Measurements from ENCODE around the gene GRIN2A.

Gene GRIN2A

GRCh38 chr16:9757687-9758086 lies 424.5 kb downstream of the GRIN2A start:
- no peak for DNase-seq (ENCODE audit: low read depth)

- DNase-seq (ENCODE audit: low read depth), result no peak
Measured at GRCh38 chr16:9756434-9756833, 425.8 kb downstream of the GRIN2A start.

GRCh38 chr16:9755081-9755480 lies 427.1 kb downstream of the GRIN2A start:
- peak; percentile 50 for DNase-seq (ENCODE audit: low read depth)

- DNase-seq (ENCODE audit: low read depth), result no peak
Measured at GRCh38 chr16:9741776-9742175, 440.5 kb downstream of the GRIN2A start.

- DNase-seq (ENCODE audit: low read depth), result no peak
Measured at GRCh38 chr16:9739301-9739700, 442.9 kb downstream of the GRIN2A start.

GRCh38 chr16:9738690-9739089 lies 443.5 kb downstream of the GRIN2A start:
- no peak for DNase-seq (ENCODE audit: low read depth)

- DNase-seq (ENCODE audit: low read depth), result no peak
Measured at GRCh38 chr16:9736547-9736946, 445.7 kb downstream of the GRIN2A start.

- no peak for DNase-seq (ENCODE audit: low read depth)
Measured at GRCh38 chr16:9723136-9723535, 459.1 kb downstream of the GRIN2A start.

- DNase-seq (ENCODE audit: low read depth), result no peak
Measured at GRCh38 chr16:9713907-9714306, 468.3 kb downstream of the GRIN2A start.

- no peak for DNase-seq (ENCODE audit: low read depth)
Measured at GRCh38 chr16:9713156-9713555, 469.1 kb downstream of the GRIN2A start.

GRCh38 chr16:9708972-9709620 lies 473.1 kb downstream of the GRIN2A start:
- peak; percentile 3 for DNase-seq (ENCODE audit: low read depth)

GRCh38 chr16:9706217-9706836 lies 475.9 kb downstream of the GRIN2A start:
- no peak for DNase-seq (ENCODE audit: low read depth)

GRCh38 chr16:9703731-9704130 lies 478.5 kb downstream of the GRIN2A start:
- DNase-seq (ENCODE audit: low read depth), result no peak
